OCI-LY1 (cell line): ENCODE data around the gene FAM32A.

ENCODE experiments used
- H2AFZ ChIP-seq: fragments of 200-600 bp; sonication (generic), shearing (Covaris generic); 2 replicates; pipeline ENCODE4 v1.6.0; 2014; ENCODE audit warnings: antibody characterized with exemption, mild to moderate bottlenecking, low read length
- H3F3A ChIP-seq: fragments of 200-600 bp; sonication (generic), shearing (Covaris generic); 2 replicates; pipeline ENCODE4 v1.6.0; 2014; ENCODE audit warnings: mild to moderate bottlenecking, antibody characterized with exemption, low read length, moderate library complexity; ENCODE audit not compliant: insufficient read depth
- H3K27ac ChIP-seq: fragments of 200-600 bp; sonication (generic); 2 replicates; pipeline ENCODE4 v1.5.1; 2014; ENCODE audit warnings: low read length, mixed run types, mild to moderate bottlenecking, low read depth; ENCODE audit not compliant: poor library complexity, severe bottlenecking
- H3K27me3 ChIP-seq: fragments of 200-600 bp; sonication (generic); 2 replicates; pipeline ENCODE4 v1.6.0; 2014; ENCODE audit warnings: antibody characterized with exemption, mild to moderate bottlenecking, low read length, moderate library complexity; ENCODE audit not compliant: insufficient read depth
- H3K36me3 ChIP-seq: fragments of 200-600 bp; sonication (generic); 2 replicates; pipeline ENCODE4 v1.6.1; 2014; ENCODE audit warnings: mild to moderate bottlenecking, antibody characterized with exemption, low read length, moderate library complexity, mixed read lengths; ENCODE audit not compliant: insufficient read depth
- H3K4me1 ChIP-seq: fragments of 200-600 bp; sonication (generic); 2 replicates; pipeline ENCODE4 v1.5.1; 2014; ENCODE audit warnings: mild to moderate bottlenecking, low read length, moderate library complexity; ENCODE audit not compliant: insufficient read depth, severe bottlenecking
- H3K4me2 ChIP-seq: fragments of 200-600 bp; sonication (generic), shearing (Covaris generic); 2 replicates; pipeline ENCODE4 v1.6.1; 2014; ENCODE audit warnings: low read length
- H3K4me3 ChIP-seq: fragments of 200-600 bp; sonication (generic); 2 replicates; pipeline ENCODE4 v1.5.1; 2014; ENCODE audit warnings: low read length, low read depth, mild to moderate bottlenecking, mixed read lengths; ENCODE audit not compliant: poor library complexity, severe bottlenecking
- H3K79me2 ChIP-seq: fragments of 200-600 bp; shearing (Covaris generic); 2 replicates; pipeline ENCODE4 v1.6.1; 2016; ENCODE audit warnings: mixed run types, low read length, mixed read lengths; ENCODE audit not compliant: insufficient read depth
- H3K9ac ChIP-seq: fragments of 200-600 bp; sonication (generic), shearing (Covaris generic); 2 replicates; pipeline ENCODE4 v1.6.1; 2014; ENCODE audit warnings: mild to moderate bottlenecking, low read length, mixed read lengths
- H3K9me2 ChIP-seq: fragments of 200-600 bp; sonication (generic), shearing (Covaris generic); 2 replicates; pipeline ENCODE4 v1.6.1; 2014; ENCODE audit warnings: low read depth, mild to moderate bottlenecking, low read length, mixed read lengths
- H3K9me3 ChIP-seq: fragments of 200-600 bp; shearing (Covaris generic); 2 replicates; pipeline ENCODE4 v1.6.1; 2014; ENCODE audit warnings: low read length, mixed read lengths
- H4K20me1 ChIP-seq: fragments of 200-600 bp; sonication (generic), shearing (Covaris generic); 2 replicates; pipeline ENCODE4 v1.6.0; 2016; ENCODE audit warnings: mild to moderate bottlenecking, low read length; ENCODE audit not compliant: insufficient read depth
- EZH2 ChIP-seq: fragments of 200-600 bp; sonication (generic), shearing (Covaris generic); IDR thresholded peaks from 2 replicates; pipeline ENCODE4 v1.8.0; 2017; ENCODE audit warnings: borderline replicate concordance, mixed run types, mild to moderate bottlenecking, antibody characterized with exemption, low read length, moderate library complexity, mixed read lengths
- TF ChIP-seq, protein P1 (sequence below): fragments of 200-600 bp; sonication (generic), shearing (Covaris generic); IDR thresholded peaks from 2 replicates; pipeline ENCODE4 v1.5.1; 2017; ENCODE audit warnings: mild to moderate bottlenecking, antibody characterized with exemption, low read length, moderate library complexity, mixed read lengths

Gene FAM32A

DNA sequence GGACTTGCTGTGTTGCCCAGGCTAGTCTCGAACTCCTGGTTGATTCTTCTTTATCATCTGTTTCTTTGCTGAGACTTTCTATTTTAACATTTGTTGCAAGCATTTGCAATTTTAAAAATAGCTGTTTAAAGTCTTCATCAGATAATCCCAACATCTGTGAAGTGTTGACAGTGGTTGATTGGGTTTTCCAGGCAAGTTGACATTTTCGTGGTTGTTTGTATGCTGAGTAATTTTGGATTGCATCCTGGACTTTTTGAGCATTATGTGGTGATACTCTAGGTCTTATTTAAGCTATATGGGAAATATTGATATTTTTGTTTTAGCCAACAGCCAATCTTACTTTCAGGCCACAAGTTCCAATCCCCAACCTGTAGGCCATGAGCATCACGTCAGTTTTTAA is 37.6 kb downstream of the FAM32A start:
- no peak overlapping the region for H3K9ac ChIP-seq
- H3K27ac ChIP-seq = no peak overlapping the region
- H3K4me3 ChIP-seq = no peak overlapping the region
- H4K20me1 ChIP-seq = no peaks in the 10 kb centered on the region
- no peaks in the 10 kb centered on the region for H3K4me1 ChIP-seq
- H2AFZ ChIP-seq = no peak overlapping the region
- no peaks in the 10 kb centered on the region for H3K9me2 ChIP-seq
- H3K79me2 ChIP-seq = no peaks in the 10 kb centered on the region
- H3K4me2 ChIP-seq = no peak overlapping the region
- no peaks in the 10 kb centered on the region for H3K27me3 ChIP-seq
- no peak for TF ChIP-seq EZH2
- TF ChIP-seq, protein P1, sequence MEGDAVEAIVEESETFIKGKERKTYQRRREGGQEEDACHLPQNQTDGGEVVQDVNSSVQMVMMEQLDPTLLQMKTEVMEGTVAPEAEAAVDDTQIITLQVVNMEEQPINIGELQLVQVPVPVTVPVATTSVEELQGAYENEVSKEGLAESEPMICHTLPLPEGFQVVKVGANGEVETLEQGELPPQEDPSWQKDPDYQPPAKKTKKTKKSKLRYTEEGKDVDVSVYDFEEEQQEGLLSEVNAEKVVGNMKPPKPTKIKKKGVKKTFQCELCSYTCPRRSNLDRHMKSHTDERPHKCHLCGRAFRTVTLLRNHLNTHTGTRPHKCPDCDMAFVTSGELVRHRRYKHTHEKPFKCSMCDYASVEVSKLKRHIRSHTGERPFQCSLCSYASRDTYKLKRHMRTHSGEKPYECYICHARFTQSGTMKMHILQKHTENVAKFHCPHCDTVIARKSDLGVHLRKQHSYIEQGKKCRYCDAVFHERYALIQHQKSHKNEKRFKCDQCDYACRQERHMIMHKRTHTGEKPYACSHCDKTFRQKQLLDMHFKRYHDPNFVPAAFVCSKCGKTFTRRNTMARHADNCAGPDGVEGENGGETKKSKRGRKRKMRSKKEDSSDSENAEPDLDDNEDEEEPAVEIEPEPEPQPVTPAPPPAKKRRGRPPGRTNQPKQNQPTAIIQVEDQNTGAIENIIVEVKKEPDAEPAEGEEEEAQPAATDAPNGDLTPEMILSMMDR = no peak
- H3F3A ChIP-seq = no peaks in the 10 kb centered on the region
- peaks cover 14% of the 10 kb centered on the region for H3K9me3 ChIP-seq
- peaks cover 64% of the 10 kb centered on the region for H3K36me3 ChIP-seq

DNA sequence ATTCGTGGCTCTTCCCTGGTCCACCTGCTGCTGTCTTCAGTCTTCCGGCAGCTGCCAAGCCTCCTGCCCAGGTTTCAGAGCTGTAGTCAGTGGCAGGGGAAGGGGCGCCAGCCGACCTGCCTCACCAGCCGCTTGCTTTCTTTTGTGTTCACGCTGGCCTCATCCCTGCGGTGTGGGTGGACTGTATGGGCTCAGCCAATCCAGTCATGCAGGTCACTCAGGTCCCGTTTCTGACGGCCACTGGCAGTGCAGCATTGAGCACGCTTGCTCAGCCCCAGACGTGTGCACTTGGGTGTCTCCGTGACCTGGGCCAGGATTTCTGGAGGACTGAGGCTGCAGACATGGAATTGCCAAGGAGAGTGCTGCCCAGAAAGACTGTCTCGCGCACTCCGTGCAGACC is 38.5 kb downstream of the FAM32A start:
- no peaks in the 10 kb centered on the region for H4K20me1 ChIP-seq
- no peak overlapping the region for H3K4me3 ChIP-seq
- H2AFZ ChIP-seq = no peak overlapping the region
- TF ChIP-seq, protein P1 = no peak
- no peak for TF ChIP-seq EZH2
- no peaks in the 10 kb centered on the region for H3K27me3 ChIP-seq
- no peak overlapping the region for H3K9ac ChIP-seq
- H3K4me1 ChIP-seq = no peaks in the 10 kb centered on the region
- H3K4me2 ChIP-seq = no peak overlapping the region
- H3K9me3 ChIP-seq = peaks cover 14% of the 10 kb centered on the region
- no peaks in the 10 kb centered on the region for H3K9me2 ChIP-seq
- peaks cover 63% of the 10 kb centered on the region for H3K36me3 ChIP-seq
- no peaks in the 10 kb centered on the region for H3K79me2 ChIP-seq
- H3F3A ChIP-seq = no peaks in the 10 kb centered on the region
- no peak overlapping the region for H3K27ac ChIP-seq

DNA sequence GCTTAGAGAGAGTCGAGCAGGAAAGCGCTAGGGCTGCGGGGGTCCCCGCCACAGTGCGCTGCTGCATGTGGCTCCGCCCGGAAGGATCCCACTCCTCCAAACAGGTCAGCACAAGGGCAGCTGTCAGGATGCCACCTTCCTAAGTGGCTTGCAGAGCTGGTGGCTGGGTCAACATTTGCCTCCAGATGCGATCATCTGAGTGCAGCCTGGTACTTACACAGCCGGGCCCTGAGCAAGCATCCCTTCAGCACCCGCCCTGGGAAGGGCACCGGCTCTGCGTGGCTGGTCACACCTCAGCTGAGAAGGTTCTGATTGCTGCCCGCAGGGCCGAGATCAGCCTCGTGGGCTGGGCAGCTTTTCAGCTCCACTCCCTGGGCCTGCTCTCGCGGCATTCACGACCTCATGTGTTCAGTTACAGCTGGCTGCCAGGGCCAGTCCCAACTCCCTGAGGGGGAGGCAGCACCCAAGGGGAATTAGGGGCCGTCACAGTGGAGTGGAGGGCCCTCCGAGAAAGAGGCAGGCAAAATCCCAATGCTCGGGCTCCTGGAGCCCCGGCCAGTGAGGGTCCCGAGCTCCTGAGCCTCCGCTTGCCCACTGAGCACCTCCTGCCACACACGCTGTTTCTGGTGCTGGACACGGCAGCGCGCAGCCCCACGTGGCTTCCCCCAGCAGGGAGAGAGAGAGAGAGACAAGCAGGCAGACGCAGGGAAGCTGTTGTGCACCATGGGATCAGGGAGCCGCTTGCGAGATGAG is 39.3 kb downstream of the FAM32A start:
- Histone ChIP-seq H3K4me3 (no peak overlapping the region), H3K9ac (no peak overlapping the region), H3K4me1 (no peaks in the 10 kb centered on the region), H3K36me3 (peaks cover 65% of the 10 kb centered on the region), H3K27ac (no peak overlapping the region), H3F3A (no peaks in the 10 kb centered on the region), H3K9me3 (peaks cover 14% of the 10 kb centered on the region), H4K20me1 (no peaks in the 10 kb centered on the region), H2AFZ (no peak overlapping the region), H3K4me2 (no peak overlapping the region), H3K27me3 (no peaks in the 10 kb centered on the region), H3K9me2 (no peaks in the 10 kb centered on the region), H3K79me2 (no peaks in the 10 kb centered on the region)
- no peak for TF ChIP-seq EZH2
- TF ChIP-seq, protein P1 = no peak
